Astrocyte of the cerebellum (primary cell): ENCODE measurements around the gene MAPK8.

ENCODE experiments used
- DNase-seq: peaks from one replicate; pipeline ENCODE4 v3.0.0-alpha.2; 2011; ENCODE audit warnings: low read depth
- H3K4me3 ChIP-seq: 2 replicates; pipeline ENCODE4 v1.5.1; 2011; ENCODE audit warnings: mild to moderate bottlenecking, low read depth, low read length, moderate library complexity
- CTCF ChIP-seq: IDR thresholded peaks from 2 replicates; pipeline ENCODE4 v1.5.1; 2012; ENCODE audit warnings: low read length, low read depth, moderate library complexity, mild to moderate bottlenecking; ENCODE audit errors: missing control alignments
- in situ Hi-C: cut with HindIII; loops from 2 replicates; pipeline ENCODE4 v1.10.0; 2017; ENCODE audit warnings: low sequenced_read_pairs

MAPK8 gene

GRCh38 chr10:48309711-48310226, 3.3 kb downstream of the MAPK8 start:
- H3K4me3 ChIP-seq: no peak overlapping the region
- peak; percentile 25 for TF ChIP-seq CTCF
- in situ Hi-C loops: no loop called here
- DNase-seq: no peak

- DNase-seq: no peak
- in situ Hi-C loops: no loop called here
- TF ChIP-seq CTCF: no peak
- no peak overlapping the region for H3K4me3 ChIP-seq
These were observed 7.6 kb downstream of the MAPK8 start for GRCh38 chr10:48314107-48314506.

GRCh38 chr10:48316236-48316635, 9.8 kb downstream of the MAPK8 start:
- H3K4me3 ChIP-seq: no peak overlapping the region
- DNase-seq: no peak
- in situ Hi-C loops: no loop called here
- TF ChIP-seq CTCF: no peak

DNA sequence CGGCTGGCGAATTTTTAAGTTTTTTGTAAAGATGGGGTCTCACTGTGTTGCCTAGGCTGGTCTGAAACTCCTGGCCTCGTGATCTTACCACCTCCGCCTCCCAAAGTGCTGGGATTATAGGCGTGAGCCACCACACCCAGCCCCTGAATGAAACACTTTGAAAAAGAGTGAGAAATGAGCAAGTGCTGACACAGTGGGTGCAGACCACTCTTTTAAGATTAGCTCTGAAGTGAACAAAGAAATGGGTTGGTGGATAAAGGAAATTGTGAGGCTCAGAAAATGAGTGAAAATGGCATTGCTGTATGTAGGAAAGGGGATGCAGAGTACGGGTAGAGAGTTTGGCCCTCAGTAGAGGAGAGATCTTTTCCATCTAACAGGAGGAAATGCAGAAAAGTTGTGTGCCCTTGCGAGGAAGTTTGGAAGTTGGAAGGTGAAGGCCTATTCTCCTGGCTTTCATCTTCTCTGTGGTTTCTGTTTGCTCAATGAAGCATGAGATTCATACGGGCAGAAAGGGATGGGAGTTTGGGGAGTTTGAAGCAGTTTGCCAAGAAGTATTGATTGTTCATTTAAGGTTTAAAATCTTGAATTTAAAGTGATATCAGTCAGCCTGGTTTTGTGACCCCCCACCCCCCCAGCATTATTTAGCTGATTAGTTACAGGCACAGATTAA, 11.0 kb downstream of the MAPK8 start:
- no peak for DNase-seq
- no peak overlapping the region for H3K4me3 ChIP-seq
- no peak for TF ChIP-seq CTCF
- in situ Hi-C loops: no loop called here

DNA sequence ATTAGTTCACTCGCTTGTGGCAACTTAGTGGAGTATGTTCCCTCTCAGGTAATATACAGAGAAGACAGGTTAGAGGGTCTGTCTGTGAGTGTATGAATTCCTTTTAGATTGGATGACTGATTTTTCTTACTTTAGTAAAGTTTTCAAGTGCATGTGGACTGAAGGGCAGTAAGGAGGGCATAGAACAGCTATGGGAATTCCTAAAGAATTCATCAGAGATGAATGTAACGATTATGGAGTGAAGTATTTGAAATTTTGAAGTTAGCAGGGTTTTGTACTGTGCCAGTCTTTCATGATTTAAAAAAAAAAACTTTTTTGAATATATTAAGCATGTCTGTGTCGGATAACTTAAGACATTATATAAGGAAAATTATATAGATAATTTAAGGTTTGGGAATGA, 15.5 kb downstream of the MAPK8 start:
- in situ Hi-C loops: no loop called here
- H3K4me3 ChIP-seq: no peak overlapping the region
- no peak for TF ChIP-seq CTCF
- no peak for DNase-seq

DNA sequence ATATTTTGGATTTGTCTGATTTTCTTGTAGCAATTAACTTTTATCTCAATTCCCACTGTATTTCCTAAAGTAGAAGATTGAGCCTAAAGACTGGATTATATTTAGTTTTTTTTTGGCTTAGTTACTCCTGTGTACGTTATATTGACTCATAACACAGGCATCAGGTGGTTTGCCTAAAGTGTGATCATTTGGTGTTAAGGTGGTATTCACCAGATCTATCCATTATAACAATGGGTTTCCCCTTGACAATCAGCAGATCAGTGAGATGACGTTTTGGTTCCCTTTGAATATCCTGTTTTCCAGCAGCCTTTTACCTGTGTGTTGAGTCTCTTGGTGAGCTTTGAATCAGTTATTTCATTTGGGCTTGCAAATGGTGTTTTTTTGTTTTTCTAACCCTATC, 18.1 kb downstream of the MAPK8 start:
- in situ Hi-C loops: no loop called here
- TF ChIP-seq CTCF: no peak
- DNase-seq: no peak

More for the DNA sequence above, 18.1 kb downstream of the MAPK8 start:
- H3K4me3 ChIP-seq: no peak overlapping the region
